CD4-positive, alpha-beta T cell treated with Interferon gamma for 1 hour (primary cell): ENCODE measurements around the gene ABI2.
A peak's percentile ranks its signal among the peaks of the same experiment; 100 is the strongest.
"Not testable (repeated sequence)": the region's sequence is repeated elsewhere in the genome, so short reads cannot be mapped to it uniquely, and the experiment has no call there.

Experiments used
- DNase-seq: peaks from one replicate; pipeline ENCODE4 v3.0.0-alpha.2; 2020

The ABI2 gene

DNA sequence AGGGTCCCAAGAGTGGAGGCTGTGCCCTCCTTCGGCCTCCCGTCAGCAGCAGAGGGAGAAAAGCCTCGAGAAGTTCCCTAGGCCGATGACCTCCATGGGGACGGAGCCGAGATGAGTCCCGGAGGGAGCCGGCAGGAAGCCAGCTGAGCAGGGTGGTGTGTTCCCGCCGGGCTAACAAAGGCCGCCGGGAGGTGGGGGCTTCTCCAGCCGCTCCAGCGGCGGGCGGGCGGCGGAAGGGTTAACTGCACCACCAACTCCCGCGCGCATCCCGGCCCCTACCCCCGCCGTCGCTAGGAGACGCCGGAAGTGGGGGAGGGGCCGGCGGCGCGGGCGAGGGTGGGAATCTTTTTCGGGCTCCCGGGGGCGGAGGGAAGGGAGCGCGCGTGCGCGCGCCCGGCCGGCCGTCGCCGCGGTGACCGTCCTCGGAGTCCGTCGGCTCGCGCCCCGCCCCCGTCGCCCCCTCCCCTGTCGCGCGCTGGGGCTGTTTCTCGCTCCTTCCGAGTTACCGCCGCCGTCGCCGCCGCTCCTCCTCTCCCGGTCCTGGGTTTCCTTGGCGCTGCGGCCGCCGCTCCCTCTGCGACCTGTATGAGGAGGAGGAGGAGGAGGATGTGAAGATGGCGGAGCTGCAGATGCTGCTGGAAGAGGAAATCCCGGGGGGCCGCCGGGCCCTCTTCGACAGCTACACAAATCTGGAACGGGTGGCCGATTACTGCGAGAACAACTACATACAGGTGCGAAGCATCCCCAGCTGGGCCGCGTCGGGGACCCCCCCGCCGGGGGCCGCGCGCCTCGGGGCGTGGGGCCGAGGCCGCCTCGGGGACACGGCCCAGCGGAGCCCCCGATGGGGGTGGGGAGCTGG lies at the start of gene ABI2:
ABI2 (plus strand) TSS at position 494 of the 859 bp plus-strand sequence; CDS start at position 615, 121 bp downstream.
- DNase-seq, result peak; percentile 43

DNA sequence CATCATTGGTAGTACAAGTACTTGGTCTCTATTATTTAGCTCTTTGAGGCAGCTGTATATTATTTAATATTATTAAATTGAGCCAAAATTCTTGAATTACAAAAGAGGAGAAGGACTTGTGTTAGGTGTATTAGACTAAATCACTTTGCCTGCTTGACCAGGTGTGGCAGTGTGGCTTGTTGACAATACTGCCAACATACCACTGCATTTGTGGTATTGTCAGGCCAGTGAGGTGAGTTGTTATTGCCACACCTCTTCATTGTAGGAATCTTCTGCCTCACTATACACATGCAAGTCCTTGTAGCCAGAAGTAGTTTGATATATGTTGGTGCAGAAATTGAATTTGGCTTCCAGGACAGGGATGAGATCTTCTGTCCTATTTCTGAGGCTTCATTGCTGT lies 48.9 kb upstream of the ABI2 start:
- DNase-seq, result no peak

DNA sequence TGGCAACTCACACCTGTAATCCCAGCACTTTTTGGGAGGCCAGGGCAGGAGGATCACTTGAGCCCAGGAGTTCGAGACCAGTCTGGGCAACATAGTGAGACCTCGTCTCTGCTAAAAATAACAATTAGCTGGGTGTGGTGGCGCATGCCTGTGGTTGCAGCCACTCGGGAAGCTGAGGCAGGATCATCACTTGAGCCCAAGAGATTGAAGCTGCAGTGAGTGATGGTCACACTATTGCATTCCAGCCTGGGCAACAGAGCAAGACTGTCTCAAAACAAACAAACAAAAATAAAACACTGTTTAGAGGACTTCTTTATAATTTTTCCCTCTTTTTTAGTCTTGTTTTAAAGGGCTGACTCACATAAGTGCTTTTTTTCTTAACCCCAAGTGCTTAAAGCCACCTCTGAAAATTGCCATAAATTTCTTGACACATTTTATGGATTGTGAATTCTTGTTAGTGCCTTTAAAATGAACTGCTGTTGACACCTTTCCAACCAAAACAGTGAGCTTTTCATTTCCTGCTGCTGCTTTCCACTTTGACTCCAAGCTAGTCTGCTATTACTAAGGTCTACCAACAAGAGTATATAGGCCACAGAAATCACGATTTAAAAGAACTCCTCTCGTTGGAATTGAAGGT lies 47.6 kb upstream of the ABI2 start:
- no peak for DNase-seq

DNA sequence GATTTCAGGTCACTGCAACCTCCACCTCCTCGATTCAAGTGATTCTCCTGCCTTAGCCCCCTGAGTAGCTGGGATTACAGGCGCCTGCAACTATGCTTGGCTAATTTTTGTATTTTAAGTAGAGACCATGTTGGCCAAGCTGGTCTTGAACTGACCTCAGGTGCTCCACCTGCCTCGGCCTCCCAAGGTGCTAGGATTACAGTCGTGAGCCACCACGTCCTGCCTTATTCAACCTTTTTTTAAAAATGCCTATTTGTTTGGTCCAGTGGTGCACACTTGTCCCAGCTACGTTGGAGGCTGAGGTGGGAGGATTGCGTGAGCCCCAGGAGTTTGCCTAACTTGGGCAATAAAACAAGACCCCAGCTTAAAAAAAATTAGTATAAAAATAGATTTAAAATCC lies 46.1 kb upstream of the ABI2 start:
- DNase-seq, result no peak

DNA sequence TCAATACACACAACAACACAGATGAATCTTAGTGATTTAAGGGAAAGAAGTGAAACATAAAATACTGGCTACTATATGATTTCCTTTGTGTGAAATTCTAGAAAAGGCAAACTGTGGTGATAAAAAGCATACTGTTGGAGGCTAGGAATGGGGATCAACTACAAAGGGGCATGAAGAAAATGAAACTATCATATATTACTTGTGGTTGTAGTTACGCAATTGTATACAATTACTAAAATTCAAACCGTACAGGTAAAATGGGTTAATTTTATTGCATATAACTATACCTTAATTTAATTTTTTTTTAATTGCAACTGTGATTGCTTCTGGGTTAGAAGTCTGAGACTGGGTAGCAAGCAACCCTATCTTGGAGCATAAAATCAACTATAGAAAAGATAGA lies 41.7 kb upstream of the ABI2 start:
- no peak for DNase-seq

DNA sequence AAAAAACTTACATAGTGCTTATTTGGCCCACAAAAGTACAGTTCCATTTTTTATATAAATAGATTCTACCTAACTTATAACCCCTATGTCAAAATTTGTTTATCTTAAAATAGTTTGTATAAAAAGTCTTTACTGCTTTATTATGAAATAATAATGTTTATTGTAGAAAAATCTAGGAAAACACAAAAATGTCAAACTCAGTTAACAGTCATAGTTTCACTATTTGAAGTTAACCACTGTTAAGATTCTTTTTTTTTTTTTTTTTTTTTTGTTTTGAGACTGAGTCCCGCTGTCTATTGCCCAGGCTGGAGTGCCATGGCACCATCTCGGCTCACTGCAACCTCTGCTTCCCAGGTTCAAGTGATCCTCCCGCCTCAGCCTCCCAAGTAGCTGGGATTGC lies 26.5 kb upstream of the ABI2 start:
- DNase-seq, result no peak

DNA sequence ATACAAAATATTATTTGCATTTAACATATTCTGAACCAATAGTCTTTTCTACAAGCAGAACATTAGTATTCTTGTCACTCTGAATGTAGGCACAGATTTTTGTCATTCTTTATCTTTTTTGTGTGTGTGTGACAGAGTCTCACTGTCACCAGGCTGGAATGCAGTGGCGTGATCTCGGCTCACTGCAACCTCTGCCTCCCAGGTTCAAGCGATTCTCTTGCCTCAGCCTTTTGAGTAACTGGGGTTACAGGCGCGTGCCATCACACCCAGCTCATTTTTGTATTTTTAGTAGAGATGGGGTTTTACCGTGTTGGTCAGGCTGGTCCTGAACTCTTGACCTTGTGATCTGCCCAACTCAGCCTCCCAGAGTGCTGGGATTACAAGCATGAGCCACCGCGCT lies 25.6 kb upstream of the ABI2 start:
- not testable (repeated sequence) for DNase-seq

DNA sequence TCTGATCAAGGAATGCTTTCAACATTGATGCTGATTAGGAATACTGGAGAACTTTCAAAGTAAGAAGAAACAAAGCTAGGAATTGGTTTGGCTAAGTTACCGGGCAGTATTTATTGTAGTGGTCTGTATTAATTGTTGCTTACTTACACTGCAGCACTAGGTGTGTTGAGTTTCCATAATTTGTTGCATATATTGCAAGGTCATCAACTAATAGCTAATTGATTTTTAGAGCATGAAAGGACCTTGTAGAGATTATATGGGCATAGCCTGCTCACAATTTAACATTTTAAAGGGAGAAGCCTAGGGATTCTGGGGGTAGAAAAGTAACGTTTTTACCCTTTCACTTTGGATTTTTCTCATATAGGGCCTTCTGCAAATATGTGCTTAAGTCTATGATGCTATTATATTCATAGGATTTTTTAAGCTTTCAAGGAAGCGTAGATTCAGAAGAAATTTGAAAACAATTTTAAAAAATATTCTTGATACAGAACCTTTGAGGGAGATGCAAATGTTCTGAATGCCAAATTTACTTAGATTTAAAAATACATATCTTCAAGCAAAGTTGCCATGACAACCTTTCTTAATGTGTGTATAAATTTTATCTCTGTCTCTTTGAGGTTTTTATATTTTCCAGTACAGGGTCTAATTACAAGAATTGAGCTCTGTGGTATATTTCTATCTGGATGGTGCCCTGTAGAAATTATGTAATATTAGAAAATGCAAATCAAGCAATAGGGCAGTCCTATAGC lies 17.3 kb upstream of the ABI2 start:
- no peak for DNase-seq

DNA sequence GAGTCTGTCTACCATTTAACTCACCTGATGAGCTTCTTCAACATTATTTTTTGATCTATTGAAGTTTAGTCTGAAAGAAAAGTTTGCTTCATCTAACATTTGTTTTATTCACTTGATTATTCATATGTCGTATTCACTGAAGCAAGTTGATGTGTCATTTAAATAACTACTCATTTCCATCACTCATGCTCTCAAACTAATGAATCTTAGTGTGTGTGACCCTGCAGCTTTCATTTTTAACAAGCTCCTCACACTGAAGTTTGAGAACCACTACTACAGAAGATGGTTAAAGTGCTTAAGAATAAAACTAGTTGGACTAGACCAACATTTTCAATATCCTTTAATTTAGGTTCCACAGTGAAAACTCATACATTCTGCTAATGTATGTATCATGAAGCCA lies 1.8 kb upstream of the ABI2 start:
- no peak for DNase-seq

DNA sequence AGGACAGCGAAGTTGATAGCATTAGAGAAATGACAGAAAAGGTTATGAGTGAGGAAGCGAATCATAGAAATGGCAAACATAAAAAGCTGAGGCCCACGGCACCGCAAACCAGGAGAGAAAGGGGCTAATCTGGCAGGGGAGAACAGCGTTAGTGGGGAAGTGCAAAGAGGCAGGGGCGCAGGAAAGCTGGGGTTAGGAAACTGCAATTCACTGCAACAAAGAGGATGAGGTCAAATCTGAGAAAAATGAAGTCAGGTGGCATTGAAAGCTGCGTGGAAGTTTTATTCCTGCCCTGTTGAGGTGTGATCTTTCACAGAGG lies 653 bp upstream of the ABI2 start:
- no peak for DNase-seq

DNA sequence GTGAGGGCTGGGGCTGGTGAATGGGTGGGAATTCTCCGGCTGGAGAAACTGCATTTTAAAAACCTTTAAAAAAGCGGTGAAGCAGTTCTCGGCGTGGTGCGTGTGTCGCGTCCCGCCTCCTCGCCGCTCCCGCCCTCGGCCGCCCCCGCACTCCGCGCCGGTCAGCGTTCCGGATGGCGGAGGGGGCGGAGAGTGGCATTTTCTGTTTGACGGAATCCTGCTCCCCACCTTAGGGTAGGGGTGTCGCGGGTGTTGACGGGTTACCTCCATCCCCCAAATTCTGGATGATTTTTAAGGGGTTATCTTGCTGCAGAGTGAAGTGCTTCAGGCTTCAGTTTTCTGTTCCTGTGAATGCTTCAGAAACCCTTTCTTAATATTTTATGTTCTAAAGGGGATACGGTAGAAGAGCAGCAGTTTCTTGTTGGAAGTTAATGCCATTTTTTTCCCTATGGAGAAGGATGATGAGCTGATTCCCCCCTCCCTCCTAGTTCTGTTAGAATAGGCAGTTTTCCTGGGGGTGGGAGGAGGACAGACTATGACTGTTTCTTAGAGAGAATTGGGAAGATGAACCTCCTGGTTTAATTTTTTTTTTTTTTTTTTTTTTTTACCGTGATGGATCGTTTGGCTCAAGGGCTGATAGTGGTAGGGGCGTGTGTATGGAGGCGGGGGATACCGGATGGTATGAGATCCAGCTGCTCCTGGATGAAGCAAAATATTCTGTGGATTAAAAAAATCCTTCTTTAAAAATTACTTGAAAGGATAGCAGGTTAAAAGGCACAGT lies 756 bp downstream of the ABI2 start:
- peak; percentile 2 for DNase-seq

DNA sequence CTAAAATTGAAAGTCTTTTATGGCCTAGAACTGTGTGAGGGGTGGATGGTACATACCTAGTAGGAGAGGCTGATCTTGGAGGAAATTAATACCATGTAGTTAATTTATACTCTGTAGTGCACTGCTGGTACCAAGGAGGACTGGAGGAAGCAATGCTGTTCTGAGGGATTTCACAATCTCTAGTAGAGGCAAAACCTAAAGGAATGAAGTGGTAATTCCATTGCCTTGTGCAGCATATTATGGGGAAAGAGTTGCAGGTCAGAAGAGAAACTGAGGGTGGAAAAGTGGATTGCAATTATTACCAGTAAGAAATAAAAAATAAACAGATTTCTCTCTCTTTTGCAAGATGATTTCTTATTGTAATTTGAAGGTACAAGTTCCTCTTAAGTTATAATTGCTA lies 2.2 kb downstream of the ABI2 start:
- DNase-seq, result no peak

DNA sequence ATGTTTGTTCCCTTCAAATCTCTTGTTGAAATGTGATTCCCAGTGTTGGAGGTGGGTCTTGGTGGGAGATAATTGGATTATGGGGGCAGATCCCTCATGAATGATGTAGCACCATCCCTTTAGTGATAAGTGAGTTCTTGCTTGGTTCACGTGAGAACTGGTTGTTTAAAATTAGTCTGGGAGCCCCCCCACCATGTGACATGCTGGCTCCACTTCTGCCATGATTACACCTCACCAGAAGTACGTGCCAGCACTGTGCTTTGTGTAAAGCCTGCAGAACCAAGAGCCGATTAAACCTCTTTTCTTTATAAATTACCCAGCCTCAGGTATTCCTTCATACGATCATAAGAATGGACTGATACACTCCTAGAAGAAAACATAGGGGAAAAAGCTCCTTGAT lies 10.1 kb downstream of the ABI2 start:
- no peak for DNase-seq

DNA sequence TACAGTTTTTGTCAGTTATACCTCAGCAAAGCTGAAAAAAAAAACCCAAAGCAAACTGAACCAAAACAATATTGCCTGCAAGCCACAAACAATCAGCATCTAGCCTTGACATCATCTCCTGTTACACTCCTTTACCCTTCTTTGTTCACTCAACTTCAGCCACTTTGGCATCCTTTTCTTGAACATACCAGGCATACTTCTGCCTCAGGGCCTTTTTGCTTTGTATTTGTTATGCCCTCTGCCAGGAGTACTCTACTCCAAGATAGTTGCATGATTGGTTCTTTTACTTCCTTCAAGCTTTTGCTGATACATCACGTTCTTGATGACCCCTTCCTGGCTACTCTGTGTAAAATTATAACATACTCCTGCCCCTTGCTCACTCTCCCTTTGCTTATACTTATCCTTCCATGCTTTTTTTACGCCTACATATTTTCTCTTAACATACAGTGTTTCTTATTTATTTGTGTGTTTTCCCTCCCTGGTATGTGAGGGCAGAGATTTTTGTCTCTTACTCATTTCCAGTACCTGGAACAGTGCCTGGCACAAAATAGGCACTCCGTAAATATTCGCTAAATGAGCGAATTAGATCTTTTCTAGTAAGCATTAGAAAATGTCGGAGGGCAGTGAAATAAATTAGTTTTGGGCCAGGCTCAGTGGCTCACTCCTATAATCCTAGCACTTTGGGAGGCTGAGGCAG lies 12.7 kb downstream of the ABI2 start:
- no peak for DNase-seq

DNA sequence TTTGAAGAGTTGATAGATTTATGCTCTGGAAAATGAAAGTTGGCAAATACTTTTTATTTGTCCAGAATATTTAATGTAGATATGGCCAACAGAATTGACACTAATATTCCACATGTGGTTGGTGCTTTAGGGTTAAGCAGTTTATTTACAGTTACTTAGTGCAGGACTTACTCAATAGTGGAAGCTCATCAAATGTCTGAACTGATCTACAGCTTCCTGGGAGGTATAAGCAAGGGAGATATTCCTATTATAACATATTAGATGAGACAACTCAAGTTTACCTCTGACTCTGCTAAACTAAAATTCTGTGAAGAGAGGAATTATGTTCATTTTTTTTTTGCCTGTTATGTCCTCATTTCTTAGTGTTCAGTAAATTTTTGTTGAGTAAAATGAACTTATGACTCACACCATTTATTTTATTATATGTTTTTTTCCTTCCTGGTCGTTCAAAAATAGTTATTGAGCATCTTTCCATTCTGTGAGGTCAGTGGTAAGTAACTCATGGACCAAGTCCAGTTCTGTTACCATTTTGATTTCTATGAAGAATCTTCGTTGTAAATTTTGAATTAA lies 13.6 kb downstream of the ABI2 start:
- no peak for DNase-seq

DNA sequence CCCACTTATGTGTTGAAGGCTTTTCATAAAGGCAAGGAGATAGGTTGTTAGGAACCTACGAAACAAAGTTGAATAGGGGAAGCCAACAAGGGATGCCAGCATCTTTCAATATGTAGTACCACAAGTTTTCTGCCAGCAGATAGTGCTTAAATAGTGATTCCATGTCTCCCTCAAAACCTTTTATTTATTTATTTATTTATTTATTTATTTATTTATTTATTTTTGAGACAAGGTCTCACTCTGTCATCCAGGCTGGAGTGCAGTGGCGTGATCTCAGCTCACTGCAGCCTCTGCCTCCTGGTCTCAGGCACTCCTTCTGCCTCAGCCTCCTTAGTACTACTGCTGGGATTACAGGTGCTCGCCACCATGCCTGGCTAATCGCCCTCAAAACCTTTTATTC lies 14.2 kb downstream of the ABI2 start:
- not testable (repeated sequence) for DNase-seq

DNA sequence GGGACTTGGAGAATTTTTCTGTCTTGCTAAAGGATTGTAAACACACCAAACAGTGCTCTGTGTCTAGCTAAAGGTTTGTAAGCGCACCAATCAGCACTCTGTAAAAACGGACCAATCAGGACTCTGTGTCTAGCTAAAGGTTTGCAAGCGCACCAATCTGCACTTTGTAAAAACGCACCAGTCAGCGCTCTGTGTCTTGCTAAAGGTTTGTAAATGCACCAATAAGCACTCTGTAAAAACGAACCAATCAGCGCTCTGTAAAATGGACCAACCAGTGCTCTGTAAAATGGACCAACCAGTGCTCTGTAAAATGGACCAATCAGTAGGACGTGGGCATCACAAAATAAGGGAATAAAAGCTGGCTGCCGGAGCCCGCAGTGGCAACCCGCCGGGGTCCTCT lies 16.5 kb downstream of the ABI2 start:
- DNase-seq, result no peak

DNA sequence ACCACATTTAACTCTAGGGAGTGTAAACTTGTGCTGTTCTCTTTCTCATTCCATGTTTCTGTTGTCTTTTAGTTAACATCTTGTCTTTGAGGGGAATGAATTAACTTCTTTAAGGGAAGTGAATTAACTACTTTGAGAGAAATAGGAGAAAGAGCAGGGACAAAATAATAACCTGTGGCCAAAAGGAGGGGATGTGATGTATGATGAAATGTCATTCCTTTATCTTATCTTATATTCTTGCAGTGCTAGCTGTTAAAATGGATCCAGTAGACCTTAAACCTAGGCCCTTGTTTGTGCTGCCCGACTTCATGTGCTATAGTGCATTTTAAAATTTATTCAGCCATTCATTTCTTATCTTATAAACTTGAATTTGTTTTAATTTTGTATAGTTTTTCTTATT lies 18.4 kb downstream of the ABI2 start:
- DNase-seq, result no peak

DNA sequence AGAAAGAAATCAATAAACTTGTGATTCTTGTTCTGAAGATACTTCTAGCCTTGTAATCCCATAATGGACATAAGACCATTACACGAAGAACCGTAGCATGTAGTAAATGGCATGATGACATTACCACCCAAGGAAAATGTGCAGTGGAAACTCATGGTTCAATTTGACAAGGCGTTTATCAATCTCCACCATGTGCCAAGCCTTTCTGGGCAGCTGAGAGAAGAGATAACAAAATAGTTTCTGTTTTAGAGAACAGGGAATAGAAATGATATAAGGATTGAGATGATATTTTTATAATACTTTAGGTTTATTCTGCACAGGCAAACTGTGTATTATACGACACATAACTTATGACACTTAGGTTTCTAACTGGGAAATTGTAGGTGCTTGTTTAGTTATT lies 19.2 kb downstream of the ABI2 start:
- no peak for DNase-seq

DNA sequence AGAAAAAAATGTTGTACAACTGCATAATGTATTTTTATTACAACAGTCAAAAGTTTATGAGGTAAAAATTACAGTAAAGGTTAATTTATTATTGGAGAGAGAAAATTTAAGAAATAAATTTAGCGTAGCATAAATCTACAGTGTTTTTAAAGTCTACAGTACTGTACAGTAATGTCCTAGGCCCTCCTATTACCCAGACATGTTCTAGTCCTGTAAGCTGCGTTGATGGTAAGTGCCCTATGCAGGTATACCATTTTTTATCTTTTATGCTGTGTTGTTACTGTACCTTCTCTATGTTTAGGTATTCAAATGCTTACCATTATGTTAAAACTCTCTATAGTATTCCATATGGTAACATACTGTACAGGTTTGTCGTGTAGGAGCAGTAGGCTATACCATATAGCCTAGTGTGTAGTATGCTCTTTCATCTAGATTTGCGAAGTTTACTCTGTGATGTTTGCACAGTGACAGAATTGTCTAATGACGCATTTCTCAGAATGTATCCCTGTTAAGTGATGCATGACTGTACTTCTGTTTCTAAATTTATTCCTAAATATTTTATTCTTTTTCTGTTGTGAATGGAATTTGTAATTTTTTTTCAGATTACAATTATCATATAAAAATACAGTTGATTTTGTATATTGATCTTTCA lies 24.5 kb downstream of the ABI2 start:
- no peak for DNase-seq

DNA sequence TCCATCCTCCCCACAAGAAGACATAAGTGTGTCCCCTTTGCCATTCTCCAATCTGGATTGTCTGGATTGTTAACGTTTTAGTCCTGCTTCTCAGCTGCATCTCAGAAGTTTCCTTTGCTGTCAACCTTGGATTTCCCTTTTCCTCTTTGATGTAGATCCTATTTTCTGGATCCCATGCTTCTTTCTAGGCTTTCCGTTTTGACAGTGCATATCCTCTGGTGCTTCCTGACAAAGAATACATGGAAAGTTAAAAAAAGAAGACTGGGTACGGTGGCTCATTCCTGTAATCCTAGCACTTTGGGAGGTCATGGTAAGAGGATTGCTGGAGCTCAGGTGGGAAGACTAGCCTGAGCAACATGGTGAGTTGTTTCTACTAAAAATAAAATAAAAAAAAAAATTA lies 26.8 kb downstream of the ABI2 start:
- no peak for DNase-seq

DNA sequence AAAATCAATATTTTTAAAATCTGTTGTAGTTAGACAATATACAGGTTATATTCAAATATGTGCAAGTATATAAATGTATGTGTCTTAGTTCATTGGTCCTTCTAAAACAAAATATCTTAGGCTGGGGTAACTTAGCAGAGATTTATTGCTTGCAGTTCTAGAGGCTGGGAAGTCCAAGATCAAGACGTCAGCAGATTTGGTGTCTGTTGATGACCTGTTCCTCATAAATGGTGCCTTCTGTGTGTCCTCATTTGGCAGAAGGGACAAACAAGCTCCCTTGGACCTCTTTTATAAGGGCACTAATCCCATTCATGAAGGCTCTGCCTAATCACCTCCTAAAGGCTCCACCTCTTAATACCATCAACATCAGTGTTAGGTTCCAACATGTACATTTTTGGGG lies 31.3 kb downstream of the ABI2 start:
- DNase-seq, result no peak
